ENCODE measurements around the gene PTPRD. TPM values are rescaled to one million over a fixed set of nuclear protein-coding genes. Genes with fewer than 3 reads are reported as not detected.

The PTPRD gene
- total RNA-seq, 1 experiment from 2014 or later, result 69.6 TPM

GRCh38 chr9:10168241-10168640 lies 444.6 kb downstream of the PTPRD start:
- ChIA-PET POLR2A (no interaction called here), CTCF (interaction anchor here (1.3 kb wide), 1 partner anchor 109 kb away, joined by 3 read pairs; no protein-coding TSS in a partner anchor)
- Mint-ChIP-seq H3K27ac (no peak overlapping the region), H3K4me3 (no peak overlapping the region), H3K27me3 (ENCODE audit: low read depth) (no peaks in the 10 kb centered on the region), H3K36me3 (no peaks in the 10 kb centered on the region), H3K9me3 (0 out of 2 replicates have a peak, but pooled peaks cover 5% of the 10 kb centered on the region), H3K4me1 (no peaks in the 10 kb centered on the region)
- TF ChIP-seq SP1 (CRISPR knock-in tag; conservative IDR thresholded peaks at IDR 0.05) (no peak), NFATC4 (CRISPR knock-in tag; IDR thresholded peaks at IDR 0.05) (no peak), SMAD4 (CRISPR knock-in tag; IDR thresholded peaks at IDR 0.05) (no peak), FOXK1 (CRISPR knock-in tag; IDR thresholded peaks at IDR 0.05) (no peak), ZNF232 (CRISPR knock-in tag; IDR thresholded peaks at IDR 0.05) (no peak), ZBTB43 (CRISPR knock-in tag; IDR thresholded peaks at IDR 0.05) (no peak), ZSCAN18 (CRISPR knock-in tag; IDR thresholded peaks at IDR 0.05) (no peak), RELA (CRISPR knock-in tag; IDR thresholded peaks at IDR 0.05; ENCODE audit: borderline replicate concordance) (no peak), FOXP1 (CRISPR knock-in tag; IDR thresholded peaks at IDR 0.05; ENCODE audit: borderline replicate concordance) (no peak), FOXJ3 (CRISPR knock-in tag; IDR thresholded peaks at IDR 0.05; ENCODE audit: borderline replicate concordance) (no peak), ZNF219 (CRISPR knock-in tag; IDR thresholded peaks at IDR 0.05; ENCODE audit: borderline replicate concordance) (no peak), ZNF423 (CRISPR knock-in tag; IDR thresholded peaks at IDR 0.05) (no peak), NR1H2 (CRISPR knock-in tag; IDR thresholded peaks at IDR 0.05) (no peak), JAZF1 (CRISPR knock-in tag; IDR thresholded peaks at IDR 0.05) (no peak)
- TF ChIP-seq, protein P1, sequence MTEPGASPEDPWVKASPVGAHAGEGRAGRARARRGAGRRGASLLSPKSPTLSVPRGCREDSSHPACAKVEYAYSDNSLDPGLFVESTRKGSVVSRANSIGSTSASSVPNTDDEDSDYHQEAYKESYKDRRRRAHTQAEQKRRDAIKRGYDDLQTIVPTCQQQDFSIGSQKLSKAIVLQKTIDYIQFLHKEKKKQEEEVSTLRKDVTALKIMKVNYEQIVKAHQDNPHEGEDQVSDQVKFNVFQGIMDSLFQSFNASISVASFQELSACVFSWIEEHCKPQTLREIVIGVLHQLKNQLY (CRISPR knock-in tag; IDR thresholded peaks at IDR 0.05), result no peak
- TF ChIP-seq, protein P2, sequence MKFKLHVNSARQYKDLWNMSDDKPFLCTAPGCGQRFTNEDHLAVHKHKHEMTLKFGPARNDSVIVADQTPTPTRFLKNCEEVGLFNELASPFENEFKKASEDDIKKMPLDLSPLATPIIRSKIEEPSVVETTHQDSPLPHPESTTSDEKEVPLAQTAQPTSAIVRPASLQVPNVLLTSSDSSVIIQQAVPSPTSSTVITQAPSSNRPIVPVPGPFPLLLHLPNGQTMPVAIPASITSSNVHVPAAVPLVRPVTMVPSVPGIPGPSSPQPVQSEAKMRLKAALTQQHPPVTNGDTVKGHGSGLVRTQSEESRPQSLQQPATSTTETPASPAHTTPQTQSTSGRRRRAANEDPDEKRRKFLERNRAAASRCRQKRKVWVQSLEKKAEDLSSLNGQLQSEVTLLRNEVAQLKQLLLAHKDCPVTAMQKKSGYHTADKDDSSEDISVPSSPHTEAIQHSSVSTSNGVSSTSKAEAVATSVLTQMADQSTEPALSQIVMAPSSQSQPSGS (CRISPR knock-in tag; IDR thresholded peaks at IDR 0.05; ENCODE audit: borderline replicate concordance, low read depth), result no peak
- TF ChIP-seq, protein P3, sequence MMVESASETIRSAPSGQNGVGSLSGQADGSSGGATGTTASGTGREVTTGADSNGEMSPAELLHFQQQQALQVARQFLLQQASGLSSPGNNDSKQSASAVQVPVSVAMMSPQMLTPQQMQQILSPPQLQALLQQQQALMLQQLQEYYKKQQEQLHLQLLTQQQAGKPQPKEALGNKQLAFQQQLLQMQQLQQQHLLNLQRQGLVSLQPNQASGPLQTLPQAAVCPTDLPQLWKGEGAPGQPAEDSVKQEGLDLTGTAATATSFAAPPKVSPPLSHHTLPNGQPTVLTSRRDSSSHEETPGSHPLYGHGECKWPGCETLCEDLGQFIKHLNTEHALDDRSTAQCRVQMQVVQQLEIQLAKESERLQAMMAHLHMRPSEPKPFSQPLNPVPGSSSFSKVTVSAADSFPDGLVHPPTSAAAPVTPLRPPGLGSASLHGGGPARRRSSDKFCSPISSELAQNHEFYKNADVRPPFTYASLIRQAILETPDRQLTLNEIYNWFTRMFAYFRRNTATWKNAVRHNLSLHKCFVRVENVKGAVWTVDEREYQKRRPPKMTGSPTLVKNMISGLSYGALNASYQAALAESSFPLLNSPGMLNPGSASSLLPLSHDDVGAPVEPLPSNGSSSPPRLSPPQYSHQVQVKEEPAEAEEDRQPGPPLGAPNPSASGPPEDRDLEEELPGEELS (CRISPR knock-in tag; IDR thresholded peaks at IDR 0.05), result no peak
- ATAC-seq (no peak), DNase-seq (ENCODE audit: low spot score) (no peak)

- Mint-ChIP-seq H3K9me3 (no peaks in the 10 kb centered on the region), H3K27me3 (ENCODE audit: low read depth) (no peaks in the 10 kb centered on the region)
- TF ChIP-seq TEAD1 (CRISPR knock-in tag; IDR thresholded peaks at IDR 0.05), result no peak
- TF ChIP-seq, protein P4, sequence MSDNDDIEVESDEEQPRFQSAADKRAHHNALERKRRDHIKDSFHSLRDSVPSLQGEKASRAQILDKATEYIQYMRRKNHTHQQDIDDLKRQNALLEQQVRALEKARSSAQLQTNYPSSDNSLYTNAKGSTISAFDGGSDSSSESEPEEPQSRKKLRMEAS (CRISPR knock-in tag; IDR thresholded peaks at IDR 0.05), result no peak
- no peak for TF ChIP-seq ATF1 (CRISPR knock-in tag; IDR thresholded peaks at IDR 0.05)
- TF ChIP-seq ERG (CRISPR knock-in tag; IDR thresholded peaks at IDR 0.05), result no peak
- no peak for TF ChIP-seq KAT7 (CRISPR knock-in tag; IDR thresholded peaks at IDR 0.05; ENCODE audit: borderline replicate concordance)
- no peak for TF ChIP-seq CBFB (CRISPR knock-in tag; IDR thresholded peaks at IDR 0.05; ENCODE audit: low read depth)
- TF ChIP-seq CREM (CRISPR knock-in tag; IDR thresholded peaks at IDR 0.05), result no peak
- no peak for TF ChIP-seq ESRRA (CRISPR knock-in tag; IDR thresholded peaks at IDR 0.05; ENCODE audit: borderline replicate concordance)
- no peak for TF ChIP-seq MYBL2 (CRISPR knock-in tag; IDR thresholded peaks at IDR 0.05)
- TF ChIP-seq FOXK1 (CRISPR knock-in tag; IDR thresholded peaks at IDR 0.05), result no peak
- no peak for TF ChIP-seq ZNF138 (CRISPR knock-in tag; conservative IDR thresholded peaks at IDR 0.05)
- TF ChIP-seq ZNF121 (CRISPR knock-in tag; IDR thresholded peaks at IDR 0.05), result no peak
- TF ChIP-seq ZNF396 (CRISPR knock-in tag; IDR thresholded peaks at IDR 0.05; ENCODE audit: borderline replicate concordance), result no peak
- no peak for TF ChIP-seq ZNF232 (CRISPR knock-in tag; IDR thresholded peaks at IDR 0.05)
- TF ChIP-seq FOXJ3 (CRISPR knock-in tag; IDR thresholded peaks at IDR 0.05; ENCODE audit: borderline replicate concordance), result no peak
These were observed 464.0 kb downstream of the PTPRD start for GRCh38 chr9:10148796-10149195.

More at GRCh38 chr9:10148796-10149195, 464.0 kb downstream of the PTPRD start:
- ATAC-seq (no peak), DNase-seq (ENCODE audit: low spot score) (no peak)
- ChIA-PET CTCF (no interaction called here), POLR2A (no interaction called here)
- Mint-ChIP-seq H3K4me1 (no peaks in the 10 kb centered on the region), H3K27ac (no peak overlapping the region), H3K36me3 (no peaks in the 10 kb centered on the region), H3K4me3 (no peak overlapping the region)
